Measurements from ENCODE around the gene INPP5E.
"Not testable (repeated sequence)": the region's sequence is repeated elsewhere in the genome, so short reads cannot be mapped to it uniquely, and the experiment has no call there.

Gene INPP5E

GRCh38 chr9:136426787-136427186 lies 12.9 kb downstream of the INPP5E start:
- no peak overlapping the region for H3K4me3 ChIP-seq (ENCODE audit: low read depth, low read length)
- TF ChIP-seq, protein P1, sequence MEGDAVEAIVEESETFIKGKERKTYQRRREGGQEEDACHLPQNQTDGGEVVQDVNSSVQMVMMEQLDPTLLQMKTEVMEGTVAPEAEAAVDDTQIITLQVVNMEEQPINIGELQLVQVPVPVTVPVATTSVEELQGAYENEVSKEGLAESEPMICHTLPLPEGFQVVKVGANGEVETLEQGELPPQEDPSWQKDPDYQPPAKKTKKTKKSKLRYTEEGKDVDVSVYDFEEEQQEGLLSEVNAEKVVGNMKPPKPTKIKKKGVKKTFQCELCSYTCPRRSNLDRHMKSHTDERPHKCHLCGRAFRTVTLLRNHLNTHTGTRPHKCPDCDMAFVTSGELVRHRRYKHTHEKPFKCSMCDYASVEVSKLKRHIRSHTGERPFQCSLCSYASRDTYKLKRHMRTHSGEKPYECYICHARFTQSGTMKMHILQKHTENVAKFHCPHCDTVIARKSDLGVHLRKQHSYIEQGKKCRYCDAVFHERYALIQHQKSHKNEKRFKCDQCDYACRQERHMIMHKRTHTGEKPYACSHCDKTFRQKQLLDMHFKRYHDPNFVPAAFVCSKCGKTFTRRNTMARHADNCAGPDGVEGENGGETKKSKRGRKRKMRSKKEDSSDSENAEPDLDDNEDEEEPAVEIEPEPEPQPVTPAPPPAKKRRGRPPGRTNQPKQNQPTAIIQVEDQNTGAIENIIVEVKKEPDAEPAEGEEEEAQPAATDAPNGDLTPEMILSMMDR (IDR thresholded peaks at IDR 0.05; ENCODE audit: borderline replicate concordance, insufficient read depth, low read depth, low read length) = no peak

- H3K4me3 ChIP-seq (ENCODE audit: low read depth, low read length) = not testable (repeated sequence)
Observed at GRCh38 chr9:136425367-136425766, 14.3 kb downstream of the INPP5E start.

- H3K4me3 ChIP-seq (ENCODE audit: low read depth, low read length) = no peak overlapping the region
- TF ChIP-seq, protein P1 (IDR thresholded peaks at IDR 0.05; ENCODE audit: borderline replicate concordance, insufficient read depth, low read depth, low read length) = no peak
Observed at GRCh38 chr9:136424750-136425362, 14.8 kb downstream of the INPP5E start.

DNA sequence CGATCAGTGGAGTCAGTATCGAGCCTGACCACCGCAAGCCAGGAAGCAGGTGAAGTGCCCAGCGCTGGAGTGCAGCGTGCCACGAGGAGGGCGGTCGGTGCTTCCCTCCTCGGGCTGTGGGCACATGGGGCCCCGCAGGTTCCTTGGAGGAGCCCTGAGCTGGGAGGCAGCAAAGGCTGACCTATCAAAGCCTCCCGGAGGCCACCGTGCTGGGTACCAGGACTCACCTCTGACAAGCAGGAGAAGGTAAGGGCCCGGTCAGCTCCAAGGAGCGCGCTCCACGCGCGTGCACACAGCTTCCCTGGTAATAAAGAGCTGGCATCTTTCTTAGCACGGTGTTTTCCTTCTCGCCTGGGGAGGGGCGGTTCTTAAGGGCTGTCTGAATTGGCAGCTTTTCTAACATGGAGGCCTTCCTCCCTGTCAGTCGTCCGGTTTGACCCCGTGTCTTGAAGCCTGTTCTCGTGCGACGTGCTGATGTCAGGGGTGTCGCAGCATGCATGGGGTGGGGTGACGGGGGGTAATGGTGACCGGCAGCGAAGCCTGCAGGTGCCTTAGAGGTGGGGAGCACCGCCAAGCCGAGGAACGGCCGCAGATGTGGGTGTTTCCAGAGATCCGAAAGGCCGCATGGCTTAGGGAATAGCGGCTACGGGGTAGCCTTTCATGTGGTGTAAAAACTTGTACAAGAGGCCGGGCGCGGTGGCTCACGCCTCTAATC lies 16.1 kb downstream of the INPP5E start:
- TF ChIP-seq, protein P1 (IDR thresholded peaks at IDR 0.05; ENCODE audit: borderline replicate concordance, insufficient read depth, low read depth, low read length) = no peak
- no peak overlapping the region for H3K4me3 ChIP-seq (ENCODE audit: low read depth, low read length)

DNA sequence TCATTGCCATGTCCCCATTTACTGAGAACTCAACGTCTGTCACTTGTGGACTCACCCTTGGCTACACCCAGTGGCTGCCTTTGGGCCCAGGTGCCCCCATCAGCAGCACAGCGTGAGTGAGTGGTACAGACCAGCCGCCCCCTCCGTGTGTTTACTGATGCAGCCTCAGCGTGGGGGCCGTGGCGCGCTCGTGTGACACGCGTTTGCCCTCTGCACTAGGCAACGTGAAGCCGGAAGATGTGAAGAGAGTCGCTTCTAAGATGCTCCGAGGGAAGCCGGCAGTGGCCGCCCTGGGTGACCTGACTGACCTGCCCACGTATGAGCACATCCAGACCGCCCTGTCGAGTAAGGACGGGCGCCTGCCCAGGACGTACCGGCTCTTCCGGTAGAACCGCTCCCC lies 16.8 kb downstream of the INPP5E start:
- TF ChIP-seq, protein P1 (IDR thresholded peaks at IDR 0.05; ENCODE audit: borderline replicate concordance, insufficient read depth, low read depth, low read length) = no peak

DNA sequence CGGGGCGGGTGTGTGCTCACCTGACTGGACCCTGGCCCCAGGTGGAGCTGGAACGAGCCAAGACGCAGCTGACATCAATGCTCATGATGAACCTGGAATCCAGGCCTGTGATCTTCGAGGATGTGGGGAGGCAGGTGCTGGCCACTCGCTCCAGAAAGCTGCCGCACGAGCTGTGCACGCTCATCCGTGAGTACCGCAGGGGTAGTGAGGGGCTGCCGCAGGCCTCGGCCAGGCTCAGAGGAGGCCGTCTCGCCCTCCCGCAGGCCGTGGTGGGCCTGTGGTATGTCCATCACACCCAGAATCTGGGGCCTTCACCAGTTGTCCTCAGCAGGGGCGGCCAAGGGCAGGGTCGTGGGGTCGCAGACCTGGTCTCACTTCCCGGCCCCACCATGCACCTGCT lies 17.9 kb downstream of the INPP5E start:
- TF ChIP-seq, protein P1 (IDR thresholded peaks at IDR 0.05; ENCODE audit: borderline replicate concordance, insufficient read depth, low read depth, low read length) = no peak
- H3K4me3 ChIP-seq (ENCODE audit: low read depth, low read length) = no peak overlapping the region

More for the DNA sequence above, 16.8 kb downstream of the INPP5E start:
- no peak overlapping the region for H3K4me3 ChIP-seq (ENCODE audit: low read depth, low read length)

DNA sequence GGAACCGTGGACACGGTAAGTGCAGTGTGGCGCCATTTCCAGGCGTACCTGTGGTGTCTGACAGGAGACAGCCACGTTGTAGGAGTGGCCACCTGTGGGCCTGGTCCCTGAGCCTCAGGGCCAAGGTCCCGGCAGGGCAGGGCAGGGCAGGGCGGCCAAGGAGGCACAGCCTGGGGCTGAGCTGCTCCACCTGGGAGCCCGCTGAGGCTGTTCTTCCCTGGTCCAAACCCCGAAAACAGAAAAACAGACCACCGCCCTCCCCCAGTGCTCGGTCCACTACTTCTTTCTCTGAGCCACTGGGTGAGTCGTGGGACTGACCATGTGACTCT lies 20.6 kb downstream of the INPP5E start:
- TF ChIP-seq, protein P1 (IDR thresholded peaks at IDR 0.05; ENCODE audit: borderline replicate concordance, insufficient read depth, low read depth, low read length) = no peak
- H3K4me3 ChIP-seq (ENCODE audit: low read depth, low read length) = no peak overlapping the region

Measured in GM12875 (cell line).